HEK293T (cell line): ENCODE results near the gene UHRF1.
A peak's percentile ranks its signal among the peaks of the same experiment; 100 is the strongest.

ENCODE experiments used
- CTCF ChIA-PET: fragments of 350-600 bp; formaldehyde crosslinking; extraction: SDS; loops from one replicate; lab custom pipeline; 2021; ENCODE audit warnings: antibody characterized with exemption, inconsistent platforms; lab: Yijun Ruan, JAX
- POLR2A ChIA-PET: fragments of 350-600 bp; formaldehyde crosslinking; extraction: SDS; loops from one replicate; lab custom pipeline; 2020; ENCODE audit warnings: antibody characterized with exemption, inconsistent platforms; lab: Yijun Ruan, JAX
- DNase-seq: peaks from one replicate; pipeline ENCODE4 v3.0.0; 2012; ENCODE audit warnings: mixed read lengths; ENCODE audit errors: extremely low spot score
- ARNT ChIP-seq: fragments of 450-650 bp; IDR thresholded peaks from 2 replicates; pipeline ENCODE4 v1.6.1; 2017; ENCODE audit warnings: mild to moderate bottlenecking
- BHLHE40 ChIP-seq: fragments of 450-650 bp; IDR thresholded peaks from 2 replicates; pipeline ENCODE4 v1.6.1; 2016; ENCODE audit warnings: mild to moderate bottlenecking, moderate library complexity, borderline replicate concordance
- CTBP1 ChIP-seq: fragments of 450-650 bp; IDR thresholded peaks from 2 replicates; pipeline ENCODE4 v1.6.1; 2016; ENCODE audit warnings: borderline replicate concordance
- ELF4 ChIP-seq: fragments of 450-650 bp; IDR thresholded peaks from 2 replicates; pipeline ENCODE4 v1.6.1; 2017; ENCODE audit warnings: antibody characterized with exemption
- FOXA1 ChIP-seq: fragments of 450-650 bp; IDR thresholded peaks from 2 replicates; pipeline ENCODE4 v1.6.1; 2016; ENCODE audit warnings: mild to moderate bottlenecking
- FOXK2 ChIP-seq: fragments of 450-650 bp; IDR thresholded peaks from 2 replicates; pipeline ENCODE4 v1.6.1; 2016; ENCODE audit warnings: mild to moderate bottlenecking
- FOXM1 ChIP-seq: fragments of 450-650 bp; IDR thresholded peaks from 2 replicates; pipeline ENCODE4 v1.6.1; 2017; ENCODE audit warnings: mild to moderate bottlenecking, borderline replicate concordance
- HDGF ChIP-seq: fragments of 450-650 bp; IDR thresholded peaks from 2 replicates; pipeline ENCODE4 v1.6.1; 2017; ENCODE audit warnings: antibody characterized with exemption, borderline replicate concordance
- L3MBTL2 ChIP-seq: fragments of 450-650 bp; conservative IDR thresholded peaks from 2 replicates; pipeline ENCODE4 v1.6.1; 2016; ENCODE audit warnings: mild to moderate bottlenecking
- LEF1 ChIP-seq: fragments of 450-650 bp; IDR thresholded peaks from 2 replicates; pipeline ENCODE4 v1.6.1; 2017; ENCODE audit warnings: mild to moderate bottlenecking, borderline replicate concordance
- NFRKB ChIP-seq: fragments of 450-650 bp; IDR thresholded peaks from 2 replicates; pipeline ENCODE4 v1.6.1; 2016; ENCODE audit warnings: mild to moderate bottlenecking, moderate library complexity
- PKNOX1 ChIP-seq: fragments of 450-650 bp; IDR thresholded peaks from 2 replicates; pipeline ENCODE4 v1.6.1; 2016
- SP1 ChIP-seq: fragments of 450-650 bp; IDR thresholded peaks from 2 replicates; pipeline ENCODE4 v1.6.1; 2017
- SUZ12 ChIP-seq: fragments of 450-650 bp; IDR thresholded peaks from 2 replicates; pipeline ENCODE4 v1.6.1; 2016; ENCODE audit warnings: mild to moderate bottlenecking
- TARDBP ChIP-seq: fragments of 450-650 bp; IDR thresholded peaks from 2 replicates; pipeline ENCODE4 v1.6.1; 2016
- ZNF384 ChIP-seq: fragments of 450-650 bp; IDR thresholded peaks from 2 replicates; pipeline ENCODE4 v1.6.1; 2016

UHRF1 gene

DNA sequence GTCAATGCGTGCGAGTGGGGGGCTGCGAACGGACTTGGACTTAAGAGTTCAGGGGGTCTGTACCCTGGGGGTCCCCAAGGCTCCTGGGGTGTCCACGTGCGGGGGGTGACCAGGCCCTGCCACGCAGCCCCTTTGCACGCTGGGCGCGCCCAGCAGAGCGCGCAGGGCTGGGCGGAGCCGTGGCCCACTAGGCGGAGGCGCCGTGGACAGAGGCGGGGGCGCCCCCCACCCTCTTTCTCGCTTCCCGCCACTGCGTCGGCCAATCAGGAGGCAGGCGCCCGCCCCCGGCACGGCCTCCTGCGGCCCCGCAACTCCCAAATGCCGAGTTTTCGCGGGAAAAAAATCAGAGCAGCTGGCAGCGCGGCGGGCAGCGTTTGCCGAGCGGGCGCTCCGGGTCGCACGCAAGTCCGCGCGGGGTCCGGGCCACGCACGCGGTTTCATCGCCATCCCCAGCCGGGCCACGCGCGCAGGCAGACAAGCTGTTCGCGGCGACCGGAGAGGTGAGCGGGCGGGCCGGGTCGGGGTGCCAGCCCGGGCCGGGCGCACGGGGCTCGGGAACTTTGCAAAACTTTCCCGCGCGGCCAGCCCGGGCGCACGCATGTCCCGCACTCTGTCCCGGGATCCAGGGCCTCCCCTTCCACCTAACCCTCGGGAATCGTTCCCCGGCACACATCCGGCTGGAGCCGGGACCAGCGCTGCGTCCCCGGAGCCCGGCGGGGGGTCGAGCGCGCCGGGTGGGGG, at the start of gene UHRF1:
TSS of gene UHRF1 (plus strand) at position 346 of the 741 bp plus-strand sequence. CDS start 1,385 bp downstream, outside the sequence.
- DNase-seq, result peak; percentile 64
- TF ChIP-seq L3MBTL2, result no peak; the same call in 1 of the 2 replicates
- TF ChIP-seq SP1, result no peak
- no peak for TF ChIP-seq ELF4
- no peak for TF ChIP-seq CTBP1
- TF ChIP-seq TARDBP, result peak; percentile 13; the same call in 1 of the 2 replicates
- peak; percentile 27; the same call in 1 of the 2 replicates for TF ChIP-seq FOXM1
- no peak for TF ChIP-seq LEF1
- TF ChIP-seq HDGF, result no peak
- TF ChIP-seq FOXA1, result no peak
- no peak for TF ChIP-seq SUZ12
- TF ChIP-seq FOXK2, result no peak
- TF ChIP-seq ZNF384, result no peak
- no peak for TF ChIP-seq ARNT
- TF ChIP-seq NFRKB, result no peak
- POLR2A ChIA-PET, result no interaction called here
- CTCF ChIA-PET, result no interaction called here

DNA sequence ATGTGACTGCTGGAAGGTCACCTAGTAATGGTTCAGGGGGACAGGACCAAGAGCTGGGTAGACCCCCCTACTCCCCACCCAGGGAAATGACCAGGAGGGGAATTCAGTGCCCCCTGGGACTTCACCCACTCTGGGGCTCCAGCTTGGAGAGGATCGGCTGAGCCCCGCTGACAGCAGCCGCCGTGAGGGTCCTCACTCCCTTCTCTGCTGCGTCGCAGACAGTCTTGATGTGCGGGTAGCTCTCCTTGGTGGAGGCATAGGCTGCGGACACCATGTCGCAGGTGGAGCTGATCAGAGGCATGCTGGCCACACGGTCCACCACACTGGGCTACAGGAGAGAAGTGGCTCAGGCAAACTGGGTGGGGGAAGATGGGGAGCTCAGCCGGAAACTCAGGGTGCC, 49.6 kb upstream of the UHRF1 start:
- POLR2A ChIA-PET, result no interaction called here
- no peak for TF ChIP-seq NFRKB
- TF ChIP-seq SUZ12, result no peak
- TF ChIP-seq FOXM1, result no peak
- no peak for TF ChIP-seq ZNF384
- TF ChIP-seq ELF4, result no peak
- no peak for TF ChIP-seq TARDBP
- TF ChIP-seq CTBP1, result no peak
- TF ChIP-seq BHLHE40, result no peak
- no peak for TF ChIP-seq SP1
- TF ChIP-seq L3MBTL2, result no peak
- no peak for TF ChIP-seq PKNOX1
- no peak for TF ChIP-seq FOXA1
- TF ChIP-seq HDGF, result no peak
- TF ChIP-seq ARNT, result no peak
- no peak for TF ChIP-seq FOXK2
- TF ChIP-seq LEF1, result no peak
- CTCF ChIA-PET, result no interaction called here
- DNase-seq, result no peak

DNA sequence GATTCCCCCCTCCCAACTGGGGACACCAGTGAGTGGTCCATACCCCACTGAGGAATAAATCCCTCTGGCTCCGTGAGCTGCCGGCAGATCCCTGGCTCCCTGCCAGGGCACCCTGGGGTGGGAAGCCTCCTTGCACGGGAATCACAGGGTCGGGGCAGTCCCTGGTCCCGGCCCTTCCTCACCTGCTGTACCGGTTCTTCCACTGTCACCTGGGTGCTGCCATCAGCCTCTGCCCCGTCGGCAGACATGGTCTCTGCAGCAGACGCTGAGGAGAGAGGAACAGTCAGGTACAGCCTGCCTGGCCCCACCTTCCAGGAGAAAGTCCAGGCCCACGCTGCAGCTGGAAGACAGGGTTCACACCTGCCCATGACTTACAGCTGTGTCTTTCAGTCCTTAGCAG, 48.2 kb upstream of the UHRF1 start:
- no peak for DNase-seq
- POLR2A ChIA-PET, result no interaction called here
- CTCF ChIA-PET, result interaction anchor here (1.1 kb wide), 1 partner anchor 10 kb away, joined by 3 read pairs; no protein-coding TSS in a partner anchor
- TF ChIP-seq FOXK2, result no peak
- no peak for TF ChIP-seq TARDBP
- no peak for TF ChIP-seq HDGF
- no peak for TF ChIP-seq L3MBTL2
- TF ChIP-seq ELF4, result no peak
- no peak for TF ChIP-seq BHLHE40
- TF ChIP-seq LEF1, result no peak
- no peak for TF ChIP-seq SP1
- TF ChIP-seq FOXA1, result no peak
- TF ChIP-seq ARNT, result no peak
- TF ChIP-seq SUZ12, result no peak

GRCh38 chr19:4866595-4867424, 42.5 kb upstream of the UHRF1 start:
- TF ChIP-seq SUZ12 (no peak), CTBP1 (no peak), FOXA1 (no peak), HDGF (no peak)
- DNase-seq, result no peak
- ChIA-PET CTCF (interaction anchor here (1.1 to 1.2 kb wide), 2 partner anchors 15 to 57 kb away, joined by 3 to 4 read pairs; no protein-coding TSS in a partner anchor), POLR2A (interaction anchor here (0.6 to 0.7 kb wide), 2 partner anchors 12 to 104 kb away, joined by 3 read pairs; no protein-coding TSS in a partner anchor)

DNA sequence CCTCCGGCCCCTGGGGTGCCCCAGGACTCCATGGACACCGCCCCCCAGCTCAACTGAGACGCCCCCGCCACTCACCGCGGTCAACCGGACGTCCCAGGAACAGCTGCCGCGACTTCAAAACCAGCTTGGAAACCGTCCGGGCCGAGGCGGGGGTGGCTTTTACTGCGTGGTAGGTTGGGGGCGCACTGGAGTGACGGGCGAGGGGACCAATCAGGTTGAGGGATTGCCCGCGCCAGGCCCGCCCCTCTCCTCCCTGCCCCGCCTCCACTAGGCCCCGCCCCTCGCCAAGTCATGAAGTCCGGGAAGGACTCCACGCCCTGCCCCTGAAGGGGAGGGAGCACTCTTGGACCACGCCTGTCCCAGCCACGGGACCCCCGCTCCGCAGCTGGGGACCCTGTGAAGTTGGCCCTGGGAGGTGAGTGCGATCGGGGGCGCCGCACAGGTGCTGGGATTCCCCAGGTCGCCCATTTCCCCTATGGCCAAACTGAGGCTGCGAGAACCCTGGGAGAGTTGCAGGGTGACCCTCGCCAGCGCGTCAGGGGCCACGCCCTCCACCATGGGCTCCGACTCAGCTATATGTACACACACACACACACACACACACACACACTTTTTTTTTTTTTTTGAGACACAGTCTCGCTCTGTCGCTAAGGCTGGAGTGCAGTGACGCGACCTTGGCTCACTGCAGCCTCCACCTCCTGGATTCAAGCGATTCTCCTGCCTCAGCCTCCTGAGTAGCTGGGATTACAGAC, 41.6 kb upstream of the UHRF1 start, which contains the start of gene PLIN3:
TSS of gene PLIN3 (minus strand) at position 134 of the 752 bp plus-strand sequence. CDS start 6,273 bp downstream, outside the sequence.
- ChIA-PET CTCF (interaction anchor here (1.2 to 2.1 kb wide), 2 partner anchors 16 to 44 kb away, joined by 3 to 7 read pairs; no protein-coding TSS in a partner anchor), POLR2A (interaction anchor here (0.6 kb wide), 1 partner anchor 104 kb away, joined by 3 read pairs; no protein-coding TSS in a partner anchor)
- DNase-seq, result peak; percentile 100
- no peak for TF ChIP-seq HDGF
- peak; percentile 49; the same call in 1 of the 2 replicates for TF ChIP-seq SP1
- TF ChIP-seq PKNOX1, result peak; percentile 99
- TF ChIP-seq FOXA1, result no peak
- TF ChIP-seq FOXK2, result no peak
- peak; percentile 90 for TF ChIP-seq ZNF384
- TF ChIP-seq FOXM1, result no peak
- no peak for TF ChIP-seq LEF1
